NCI-H1417 (cell line): ENCODE results near the gene DPEP2NB.
"Not testable (repeated sequence)": the region's sequence is repeated elsewhere in the genome, so short reads cannot be mapped to it uniquely, and the experiment has no call there.

Source experiments
- DNase-seq, 3 experiments: peaks; one replicate each; lab custom pipeline; 2025; lab: John Stamatoyannopoulos, UW

The DPEP2NB gene

DNA sequence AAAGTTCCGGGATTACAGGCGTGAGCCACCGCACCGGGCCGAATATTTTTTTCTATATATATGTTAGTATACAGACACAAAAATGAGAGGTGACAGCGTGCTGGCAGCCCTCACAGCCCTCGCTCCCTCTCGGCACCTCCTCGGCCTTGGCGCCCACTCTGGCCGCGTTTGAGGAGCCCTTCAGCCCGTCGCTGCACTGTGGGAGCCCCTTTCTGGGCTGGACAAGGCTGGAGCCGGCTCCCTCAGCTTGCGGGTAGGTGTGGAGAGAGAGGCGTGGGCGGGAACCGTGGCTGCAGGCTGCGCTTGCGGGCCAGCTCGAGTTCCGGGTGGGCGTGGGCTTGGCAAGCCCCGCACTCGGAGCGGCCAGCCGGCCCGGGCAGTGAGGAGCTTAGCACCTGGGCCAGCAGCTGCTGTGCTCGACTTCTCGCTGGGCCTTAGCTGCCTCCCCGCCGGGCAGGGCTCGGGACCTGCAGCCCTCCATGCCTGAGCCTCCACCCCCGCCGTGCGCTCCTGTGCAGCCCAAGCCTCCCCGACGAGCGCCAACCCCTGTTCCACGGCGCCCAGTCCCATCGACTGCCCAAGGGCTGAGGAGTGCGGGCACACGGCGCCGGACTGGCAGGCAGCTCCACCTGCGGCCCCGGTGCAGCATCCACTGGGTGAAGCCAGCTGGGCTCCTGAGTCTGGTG is 33.6 kb downstream of the DPEP2NB start:
- DNase-seq = no peak

DNA sequence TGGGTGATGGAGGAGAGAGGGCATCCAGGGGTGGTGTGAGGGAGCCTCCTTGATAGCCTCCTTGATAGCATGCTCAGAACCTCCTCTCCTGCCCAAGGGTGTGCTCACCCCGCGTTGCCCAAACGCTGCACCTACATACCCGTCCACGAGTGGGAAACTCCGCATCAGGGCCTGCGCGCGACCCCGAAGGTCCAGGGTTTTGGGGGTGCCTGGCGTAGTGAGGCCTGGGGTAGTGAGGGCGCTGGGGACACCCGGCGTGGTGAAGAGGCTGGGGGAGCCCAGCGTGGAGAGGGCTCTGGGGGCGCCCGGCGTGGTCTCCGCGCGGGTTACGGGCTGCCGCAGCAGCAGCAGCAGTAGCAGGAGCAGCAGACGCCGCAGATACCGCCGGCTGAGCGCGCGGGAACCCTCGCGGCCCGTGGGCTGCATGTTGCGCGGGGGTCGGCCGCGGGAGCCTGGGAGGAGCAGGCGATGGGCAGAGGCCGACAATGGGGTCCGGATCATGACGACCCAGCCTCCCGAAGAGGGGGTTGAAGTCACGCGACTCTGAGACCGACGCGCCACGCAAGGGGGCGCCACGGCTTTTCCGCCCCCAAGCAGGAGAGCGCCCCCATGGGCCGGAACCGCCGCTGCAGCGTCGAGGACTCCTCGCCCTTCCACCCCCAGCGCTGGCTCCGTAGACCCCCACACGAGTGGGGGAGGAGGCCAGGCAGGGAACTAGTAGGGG is 35.6 kb downstream of the DPEP2NB start, which contains the start of gene DPEP3:
Gene DPEP3, minus strand, starts transcription at position 545 of the 724 bp plus-strand sequence. Its CDS starts 119 bp downstream, at position 426.
- no peak for DNase-seq

GRCh38 chr16:67977469-67978227 is 38.1 kb downstream of the DPEP2NB start:
- DNase-seq = no peak

GRCh38 chr16:67977005-67977404 is 38.7 kb downstream of the DPEP2NB start:
- no peak for DNase-seq

DNA sequence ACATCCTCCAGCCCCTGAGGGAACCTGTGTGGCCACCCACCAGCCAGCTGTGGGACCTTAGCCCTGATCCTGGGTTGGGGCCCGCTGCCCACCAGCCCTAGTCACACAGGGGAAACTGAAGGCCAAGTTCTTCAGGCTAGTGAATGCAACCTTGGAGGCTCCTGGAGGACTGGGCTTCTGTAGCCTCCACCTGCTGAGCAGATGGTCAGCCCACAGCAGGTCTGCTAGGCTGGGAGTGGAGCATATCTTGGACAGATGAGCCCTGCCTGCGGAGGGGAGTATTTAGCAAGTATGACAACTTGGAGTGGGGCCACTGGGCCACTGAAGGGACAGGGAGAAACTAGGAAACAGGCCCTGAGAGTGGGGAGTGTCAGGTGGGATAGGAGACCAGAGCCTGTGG is 39.5 kb downstream of the DPEP2NB start:
- DNase-seq = no peak

DNA sequence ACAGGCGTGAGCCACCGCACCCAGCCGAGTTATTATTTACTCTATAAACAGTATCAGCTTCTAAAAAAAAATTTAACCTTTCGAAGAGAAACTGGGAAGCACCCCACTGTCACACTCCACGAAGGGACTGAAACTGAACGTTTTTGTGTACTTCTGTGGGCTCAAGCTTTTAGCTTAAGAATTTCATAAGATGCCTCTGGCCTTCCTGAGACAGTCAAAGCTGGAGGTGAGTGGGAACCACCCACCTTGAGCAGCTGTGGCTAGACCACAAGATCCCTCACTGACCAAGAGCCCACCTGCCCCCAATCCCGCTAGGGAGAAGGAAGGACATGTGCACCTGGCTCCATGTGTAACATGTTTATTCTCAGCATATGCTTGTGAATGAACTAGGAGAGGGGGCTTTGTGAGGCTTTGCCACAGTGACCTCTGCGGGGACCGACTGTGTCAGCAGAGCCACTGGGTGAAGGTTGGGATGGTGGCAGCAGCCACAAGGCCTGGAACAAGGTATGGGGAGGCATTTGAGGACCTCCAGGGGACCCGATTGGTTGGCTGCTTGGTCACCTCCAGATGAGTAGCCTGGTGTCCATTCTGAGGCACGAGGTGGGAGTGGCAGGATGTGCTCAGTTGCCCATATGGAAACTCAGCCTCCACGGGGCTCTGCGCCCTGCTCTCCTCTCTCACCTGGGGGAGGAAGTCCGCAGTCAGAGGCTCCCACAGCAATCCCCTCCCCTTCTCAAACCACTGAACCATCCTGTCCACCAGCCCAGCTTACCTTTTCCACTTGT is 40.2 kb downstream of the DPEP2NB start:
- DNase-seq = no peak

- DNase-seq = not testable (repeated sequence)
Observed at GRCh38 chr16:67972285-67972684, 43.4 kb downstream of the DPEP2NB start.

GRCh38 chr16:67971111-67971510 is 44.6 kb downstream of the DPEP2NB start:
- no peak for DNase-seq

DNA sequence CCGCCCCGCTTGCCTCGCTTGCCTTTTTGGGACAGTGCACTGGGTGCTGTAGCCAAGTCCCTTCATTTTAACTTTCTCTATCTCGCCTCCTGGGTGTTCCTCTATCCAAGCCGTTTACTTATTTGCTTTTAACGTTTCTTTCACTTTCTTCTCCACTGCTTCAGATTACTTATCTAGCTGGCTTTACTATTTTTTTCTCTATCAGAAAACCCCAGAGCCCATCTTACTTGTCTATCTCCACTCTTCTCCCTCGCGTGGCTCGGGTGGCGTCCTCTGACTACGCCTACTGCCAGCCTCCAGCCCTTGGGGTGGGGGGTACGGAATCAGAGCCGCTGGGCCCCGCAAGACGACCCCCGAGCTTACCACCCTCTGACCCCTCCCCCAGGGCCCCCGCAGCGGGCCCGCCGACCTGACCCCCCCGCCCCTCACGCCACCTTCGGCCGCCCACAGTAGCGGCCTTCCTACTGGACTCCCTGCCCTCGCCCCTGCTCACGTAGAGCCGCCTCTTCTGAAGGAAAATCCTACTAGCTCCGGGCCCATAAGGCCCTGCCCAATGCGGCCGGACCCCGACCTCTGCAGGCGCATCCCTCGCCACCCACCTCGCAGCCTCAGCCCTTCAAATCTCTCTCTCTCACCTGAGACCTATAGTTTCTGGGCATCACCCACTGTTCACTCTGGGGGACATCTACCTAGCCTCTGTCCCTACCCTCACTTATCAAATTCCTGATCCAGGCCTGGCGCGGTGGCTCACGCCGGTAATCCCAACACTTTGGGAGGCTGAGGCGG is 46.3 kb downstream of the DPEP2NB start:
- no peak for DNase-seq

- no peak for DNase-seq
Observed at GRCh38 chr16:67968400-67969253, 47.1 kb downstream of the DPEP2NB start, which contains the start of gene SLC12A4. SLC12A4 (minus strand) TSS chr16:67968637; CDS start chr16:67968553, 84 bp downstream.

GRCh38 chr16:67967958-67968399 is 47.7 kb downstream of the DPEP2NB start:
- no peak for DNase-seq

- DNase-seq = no peak
Observed at GRCh38 chr16:67967183-67967957, 48.3 kb downstream of the DPEP2NB start.

DNA sequence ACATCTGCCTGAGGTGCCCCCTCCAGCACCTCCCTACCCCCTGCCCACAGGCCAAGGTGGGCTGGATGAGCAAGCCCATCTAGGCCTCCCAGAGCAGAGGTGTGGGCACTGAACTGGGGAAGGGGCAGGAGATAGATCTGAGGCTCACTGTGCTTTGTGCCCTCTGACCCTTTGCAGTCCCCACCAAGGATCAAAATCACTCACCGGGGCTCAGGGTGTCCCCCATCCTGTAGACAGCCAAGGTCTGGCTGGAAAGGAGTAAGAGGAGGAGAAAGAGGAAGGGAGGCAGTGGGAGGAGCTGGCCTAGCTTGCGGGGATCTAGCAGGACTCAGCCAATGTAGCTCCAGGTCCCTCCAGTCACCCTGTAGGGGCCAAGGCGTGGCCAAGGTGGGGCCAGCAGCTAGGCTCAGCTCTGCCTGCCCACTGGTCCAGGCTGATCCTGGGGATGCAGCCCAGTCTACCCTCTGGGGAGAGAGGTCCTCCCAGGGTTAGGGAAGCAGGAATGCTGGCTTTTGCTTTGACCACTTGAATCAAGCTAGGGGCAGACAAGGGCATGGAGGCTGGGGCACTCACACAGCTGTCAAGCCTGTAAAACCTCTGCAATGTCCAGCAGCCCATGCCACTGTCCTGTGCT is 49.0 kb downstream of the DPEP2NB start:
- no peak for DNase-seq

GRCh38 chr16:67965668-67966548 is 49.8 kb downstream of the DPEP2NB start:
- DNase-seq = peak in 1 of 3 experiments; percentile 26

DNA sequence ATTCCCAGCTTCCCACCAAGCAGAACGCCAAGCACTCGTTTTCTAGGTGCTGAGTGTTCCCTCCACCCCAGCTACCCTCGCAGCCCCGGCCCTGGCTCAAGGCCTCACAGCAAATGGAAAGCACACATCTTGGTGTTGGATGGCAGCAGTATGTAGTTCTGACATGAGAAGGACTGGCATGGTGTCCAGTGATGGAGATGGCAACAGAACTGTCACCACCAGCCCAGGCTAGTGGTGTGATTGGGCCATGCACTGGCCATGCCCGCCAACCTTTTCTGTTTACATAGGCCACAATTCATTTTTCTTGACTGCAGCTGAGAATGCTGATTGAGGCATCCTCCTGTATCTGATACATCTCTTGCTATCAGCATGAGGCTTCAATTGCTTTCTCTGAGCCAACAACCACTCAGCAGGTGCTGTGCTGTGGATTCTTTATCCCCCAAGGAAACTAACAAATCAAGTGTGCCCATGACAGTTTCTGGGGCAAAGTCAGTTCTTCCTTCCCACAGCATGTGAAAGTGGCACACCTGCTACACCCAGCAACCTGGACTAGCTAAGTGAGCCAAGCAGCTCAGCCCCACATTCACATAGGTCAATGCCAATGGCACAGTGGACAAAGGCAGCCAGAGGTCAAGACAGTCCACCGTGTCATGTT is 51.1 kb downstream of the DPEP2NB start:
- peak in 2 of 3 experiments; percentile 13 to 51 for DNase-seq

DNA sequence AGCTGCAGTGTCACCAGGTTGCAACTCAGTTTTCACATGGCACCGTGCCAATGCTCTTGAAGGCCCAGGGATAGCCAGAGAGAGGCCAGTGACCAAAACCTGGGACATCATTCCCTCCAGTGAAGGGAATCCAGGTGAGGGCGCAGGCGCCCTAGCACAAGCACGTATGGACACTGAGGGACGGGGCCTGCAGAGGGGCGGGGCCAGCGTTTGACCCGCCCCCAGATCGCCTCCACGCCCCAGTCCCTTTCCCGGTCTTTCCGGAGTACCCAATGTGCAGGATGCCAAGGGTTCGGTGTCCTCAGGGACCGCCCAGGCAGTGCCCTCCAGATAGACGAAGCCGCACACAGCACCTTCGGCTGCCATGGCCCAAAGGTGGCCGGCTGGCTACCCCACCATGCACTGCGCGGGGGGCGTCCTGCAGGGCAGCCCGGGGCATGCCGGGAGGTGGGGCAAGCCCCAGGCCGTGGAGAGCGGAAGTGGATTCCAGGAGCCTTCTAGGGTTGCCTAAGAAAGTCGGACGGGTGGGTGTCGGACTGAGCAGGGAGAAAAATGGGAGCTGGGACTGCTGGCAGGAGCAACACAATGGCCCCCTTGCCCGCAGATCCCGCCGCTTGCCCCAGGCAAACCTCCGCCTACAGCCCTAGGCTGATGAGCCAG is 51.9 kb downstream of the DPEP2NB start:
- peak in 1 of 3 experiments; percentile 20 for DNase-seq
